Esophagus squamous epithelium (tissue), 4 donors: ENCODE measurements around the gene LRP1.

Source experiments
- CTCF ChIP-seq, 6 experiments: fragments of 450-650 bp in 4 of 6; fragments of 200-600 bp in 2 of 6; sonication (generic) in 2 of 6; IDR thresholded peaks; one replicate each; pipeline ENCODE4 v1.5.1; 2016 to 2019; ENCODE audit warnings: antibody characterized with exemption in 6 of 6, mild to moderate bottlenecking in 4 of 6, moderate library complexity in 4 of 6
- POLR2A ChIP-seq, 4 donors: fragments of 450-650 bp; IDR thresholded peaks; one replicate each; pipeline ENCODE4 v1.6.1; 2017; ENCODE audit warnings: antibody characterized with exemption in 4 of 4, mild to moderate bottlenecking in 4 of 4, moderate library complexity in 3 of 4

GRCh38 chr12:57154804-57155434 lies 26.6 kb downstream of the LRP1 start:
- TF ChIP-seq POLR2A (IDR thresholded peaks at IDR 0.05), result no peak
- TF ChIP-seq CTCF (IDR thresholded peaks at IDR 0.05), result no peak
